NCI-H1092 treated with DMSO at 0.1 percent for 48 hours (cell line): Measurements from ENCODE around the gene GALNT13.

Experiments used
- DNase-seq: peaks from one replicate; lab custom pipeline; 2025; lab: John Stamatoyannopoulos, UW

GALNT13 gene

GRCh38 chr2:153944800-153945199 lies 73.1 kb downstream of the GALNT13 start:
- no peak for DNase-seq

GRCh38 chr2:153946036-153946435 lies 74.3 kb downstream of the GALNT13 start:
- DNase-seq, result no peak

GRCh38 chr2:153953761-153954160 lies 82.0 kb downstream of the GALNT13 start:
- DNase-seq, result no peak

- no peak for DNase-seq
Measured at GRCh38 chr2:153963256-153963655, 91.5 kb downstream of the GALNT13 start.

- DNase-seq, result no peak
Measured at GRCh38 chr2:153967248-153967973, 95.7 kb downstream of the GALNT13 start.

GRCh38 chr2:153971250-153971649 lies 99.5 kb downstream of the GALNT13 start:
- DNase-seq, result no peak

- DNase-seq, result no peak
Measured at GRCh38 chr2:153971855-153972254, 100.1 kb downstream of the GALNT13 start.

GRCh38 chr2:153972412-153972811 lies 100.7 kb downstream of the GALNT13 start:
- no peak for DNase-seq

- no peak for DNase-seq
Measured at GRCh38 chr2:153986488-153987229, 114.9 kb downstream of the GALNT13 start.

GRCh38 chr2:153990771-153991170 lies 119.0 kb downstream of the GALNT13 start:
- DNase-seq, result no peak

GRCh38 chr2:154013514-154013913 lies 141.8 kb downstream of the GALNT13 start:
- DNase-seq, result no peak

GRCh38 chr2:154015233-154015632 lies 143.5 kb downstream of the GALNT13 start:
- no peak for DNase-seq

- DNase-seq, result no peak
Measured at GRCh38 chr2:154029504-154029903, 157.8 kb downstream of the GALNT13 start.

- DNase-seq, result no peak
Measured at GRCh38 chr2:154032220-154032619, 160.5 kb downstream of the GALNT13 start.

GRCh38 chr2:154046493-154046892 lies 174.8 kb downstream of the GALNT13 start:
- no peak for DNase-seq

GRCh38 chr2:154048905-154049304 lies 177.2 kb downstream of the GALNT13 start:
- no peak for DNase-seq

- DNase-seq, result no peak
Measured at GRCh38 chr2:154049561-154049960, 177.8 kb downstream of the GALNT13 start.

- no peak for DNase-seq
Measured at GRCh38 chr2:154067124-154067523, 195.4 kb downstream of the GALNT13 start.

- DNase-seq, result no peak
Measured at GRCh38 chr2:154078926-154079325, 207.2 kb downstream of the GALNT13 start.

GRCh38 chr2:154092571-154092970 lies 220.8 kb downstream of the GALNT13 start:
- no peak for DNase-seq

- no peak for DNase-seq
Measured at GRCh38 chr2:154093856-154094255, 222.1 kb downstream of the GALNT13 start.

GRCh38 chr2:154097833-154098398 lies 226.2 kb downstream of the GALNT13 start:
- no peak for DNase-seq

- DNase-seq, result no peak
Measured at GRCh38 chr2:154120706-154121105, 249.0 kb downstream of the GALNT13 start.
